Measurements from ENCODE around the gene ADAMTS10.
A peak's percentile ranks its signal among the peaks of the same experiment; 100 is the strongest.

Gene ADAMTS10

DNA sequence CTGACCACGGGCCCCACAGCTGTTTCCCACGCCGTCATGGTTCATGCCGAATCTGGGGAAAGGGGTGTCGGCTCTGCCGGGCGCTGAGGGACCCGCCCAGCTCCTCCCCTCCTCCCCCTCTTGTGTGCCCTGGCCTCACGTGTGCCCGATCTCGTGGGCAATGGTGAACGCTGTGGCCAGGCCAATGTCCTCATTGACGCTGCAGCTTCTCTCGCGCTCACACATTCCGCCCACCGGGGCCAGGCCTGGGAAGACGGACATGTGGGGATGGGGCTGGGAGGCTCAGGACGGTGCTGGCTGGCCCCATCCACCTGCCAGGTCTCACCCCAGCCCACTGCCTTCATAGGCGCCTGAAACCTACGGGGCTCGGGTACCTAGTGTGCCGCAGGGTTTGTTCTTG is 14.3 kb downstream of the ADAMTS10 start:
- Histone ChIP-seq H3K27ac (ENCODE audit: low read depth, low read length) (no peak overlapping the region), H3F3A (ENCODE audit: control insufficient read depth, insufficient read depth) (no peaks in the 10 kb centered on the region), H4K20me1 (ENCODE audit: control insufficient read depth, insufficient read depth, low read depth, low read length) (no peaks in the 10 kb centered on the region), H3K36me3 (ENCODE audit: control insufficient read depth, low read length) (no peaks in the 10 kb centered on the region), H3K79me2 (ENCODE audit: control insufficient read depth, low read length) (no peaks in the 10 kb centered on the region), H3K4me2 (ENCODE audit: low read length) (no peak overlapping the region), H3K9me3 (ENCODE audit: control insufficient read depth, insufficient read depth, low read length) (peaks cover 8% of the 10 kb centered on the region; the same call in 1 of the 2 replicates), H3K4me1 (ENCODE audit: control insufficient read depth, low read length) (no peaks in the 10 kb centered on the region), H3K4me3 (ENCODE audit: low read length) (no peak overlapping the region), H3K27me3 (ENCODE audit: control insufficient read depth, low read length) (no peaks in the 10 kb centered on the region), H3K9me2 (replicated peaks; ENCODE audit: control insufficient read depth, low read length) (no peaks in the 10 kb centered on the region)
- TF ChIP-seq CTCF (IDR thresholded peaks at IDR 0.05; ENCODE audit: low read depth, low read length, poor library complexity, severe bottlenecking) (no peak), EZH2phosphoT487 (IDR thresholded peaks at IDR 0.05; ENCODE audit: borderline replicate concordance, low read length) (no peak)

DNA sequence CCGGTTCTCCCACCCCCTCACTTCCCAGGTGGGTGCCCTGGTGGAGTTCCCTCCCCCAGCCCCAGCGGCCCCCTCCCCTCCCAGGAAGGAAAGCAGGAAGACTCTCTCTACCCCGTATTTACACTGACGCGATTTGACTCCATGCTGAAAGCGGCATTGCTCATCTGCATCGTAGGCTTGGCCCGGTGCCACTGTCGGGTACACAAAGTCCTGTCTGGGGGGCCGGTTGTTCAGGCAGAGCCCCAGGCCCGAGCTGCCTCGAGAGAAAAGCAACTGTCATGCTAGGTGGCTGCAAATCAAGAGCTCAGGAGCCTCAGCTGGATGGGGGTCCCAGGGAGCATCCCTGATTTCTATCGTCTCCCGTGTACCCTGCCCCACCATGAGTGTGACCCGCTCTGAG is 14.9 kb downstream of the ADAMTS10 start:
- H3K4me3 ChIP-seq (ENCODE audit: low read length) = no peak overlapping the region
- no peaks in the 10 kb centered on the region for H3K9me2 ChIP-seq (replicated peaks; ENCODE audit: control insufficient read depth, low read length)
- H4K20me1 ChIP-seq (ENCODE audit: control insufficient read depth, insufficient read depth, low read depth, low read length) = no peaks in the 10 kb centered on the region
- no peak overlapping the region for H3K4me2 ChIP-seq (ENCODE audit: low read length)
- no peaks in the 10 kb centered on the region for H3K4me1 ChIP-seq (ENCODE audit: control insufficient read depth, low read length)
- no peaks in the 10 kb centered on the region for H3K36me3 ChIP-seq (ENCODE audit: control insufficient read depth, low read length)
- no peaks in the 10 kb centered on the region for H3K79me2 ChIP-seq (ENCODE audit: control insufficient read depth, low read length)
- H3K27ac ChIP-seq (ENCODE audit: low read depth, low read length) = no peak overlapping the region
- TF ChIP-seq CTCF (IDR thresholded peaks at IDR 0.05; ENCODE audit: low read depth, low read length, poor library complexity, severe bottlenecking) (no peak), EZH2phosphoT487 (IDR thresholded peaks at IDR 0.05; ENCODE audit: borderline replicate concordance, low read length) (no peak)
- H3K9me3 ChIP-seq (ENCODE audit: control insufficient read depth, insufficient read depth, low read length) = peaks cover 8% of the 10 kb centered on the region; the same call in 1 of the 2 replicates
- H3K27me3 ChIP-seq (ENCODE audit: control insufficient read depth, low read length) = no peaks in the 10 kb centered on the region
- no peaks in the 10 kb centered on the region for H3F3A ChIP-seq (ENCODE audit: control insufficient read depth, insufficient read depth)

- no peaks in the 10 kb centered on the region for H4K20me1 ChIP-seq (ENCODE audit: control insufficient read depth, insufficient read depth, low read depth, low read length)
- peak; percentile 40 for TF ChIP-seq CTCF (IDR thresholded peaks at IDR 0.05; ENCODE audit: low read depth, low read length, poor library complexity, severe bottlenecking)
- TF ChIP-seq EZH2phosphoT487 (IDR thresholded peaks at IDR 0.05; ENCODE audit: borderline replicate concordance, low read length) = no peak
- H3K36me3 ChIP-seq (ENCODE audit: control insufficient read depth, low read length) = no peaks in the 10 kb centered on the region
- no peaks in the 10 kb centered on the region for H3K9me2 ChIP-seq (replicated peaks; ENCODE audit: control insufficient read depth, low read length)
- no peaks in the 10 kb centered on the region for H3K27me3 ChIP-seq (ENCODE audit: control insufficient read depth, low read length)
- H3K27ac ChIP-seq (ENCODE audit: low read depth, low read length) = no peak overlapping the region
- H3F3A ChIP-seq (ENCODE audit: control insufficient read depth, insufficient read depth) = no peaks in the 10 kb centered on the region
- H3K9me3 ChIP-seq (ENCODE audit: control insufficient read depth, insufficient read depth, low read length) = peaks cover 8% of the 10 kb centered on the region; the same call in 1 of the 2 replicates
- H3K4me1 ChIP-seq (ENCODE audit: control insufficient read depth, low read length) = no peaks in the 10 kb centered on the region
- no peaks in the 10 kb centered on the region for H3K79me2 ChIP-seq (ENCODE audit: control insufficient read depth, low read length)
- H3K4me3 ChIP-seq (ENCODE audit: low read length) = no peak overlapping the region
- H3K4me2 ChIP-seq (ENCODE audit: low read length) = no peak overlapping the region
These were observed 16.6 kb downstream of the ADAMTS10 start for GRCh38 chr19:8593931-8594330.

Data from DOHH2 (cell line).